Gastroesophageal sphincter (tissue), 3 donors: ENCODE results near the gene SNW1.

Experiments used
- POLR2AphosphoS5 ChIP-seq: sonication (generic); formaldehyde crosslinking; IDR thresholded peaks from one replicate; pipeline ENCODE4 v1.6.1; 2017; ENCODE audit warnings: antibody characterized with exemption
- TF ChIP-seq, protein P1 (sequence below), 4 experiments: fragments of 200-600 bp in 2 of 4; fragments of 450-650 bp in 2 of 4; sonication (generic) in 1 of 4; IDR thresholded peaks; one replicate each; pipeline ENCODE4 v1.5.1; 2017 to 2019; ENCODE audit warnings: antibody characterized with exemption in 4 of 4, mild to moderate bottlenecking in 2 of 4, moderate library complexity in 2 of 4

DNA sequence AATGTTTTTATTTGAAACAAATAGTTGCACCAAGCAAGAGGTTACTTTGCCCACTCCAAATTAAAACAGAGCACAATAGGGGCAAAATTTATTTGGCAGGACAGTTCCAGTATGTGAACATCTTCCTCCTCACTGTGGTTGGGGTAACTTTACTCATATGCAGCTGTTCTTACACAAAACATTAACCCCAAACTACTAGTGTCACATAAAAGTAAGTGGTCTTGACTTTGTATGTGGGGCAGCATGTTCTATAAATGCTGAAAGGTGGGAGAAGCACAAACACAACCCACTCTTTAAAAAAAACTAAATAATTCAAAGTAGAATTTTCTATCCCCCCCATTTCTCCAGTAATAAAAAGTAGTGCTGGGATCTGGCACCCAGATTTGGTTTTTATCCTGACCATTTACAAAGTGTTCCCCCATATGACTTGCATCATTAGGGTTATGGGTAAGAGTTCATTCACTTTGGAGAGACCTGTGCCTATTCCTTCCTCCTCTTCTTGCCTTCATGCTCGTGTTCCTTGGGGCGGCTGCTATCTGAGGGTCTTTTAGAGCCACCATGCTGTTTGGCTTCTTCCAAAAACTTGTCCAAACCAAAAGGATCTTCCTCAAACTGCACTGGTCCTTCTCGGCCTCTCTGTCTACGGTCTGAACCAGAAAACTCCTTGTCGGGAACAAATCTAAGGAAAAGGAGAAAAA is 43.2 kb downstream of the SNW1 start:
- TF ChIP-seq, protein P1, sequence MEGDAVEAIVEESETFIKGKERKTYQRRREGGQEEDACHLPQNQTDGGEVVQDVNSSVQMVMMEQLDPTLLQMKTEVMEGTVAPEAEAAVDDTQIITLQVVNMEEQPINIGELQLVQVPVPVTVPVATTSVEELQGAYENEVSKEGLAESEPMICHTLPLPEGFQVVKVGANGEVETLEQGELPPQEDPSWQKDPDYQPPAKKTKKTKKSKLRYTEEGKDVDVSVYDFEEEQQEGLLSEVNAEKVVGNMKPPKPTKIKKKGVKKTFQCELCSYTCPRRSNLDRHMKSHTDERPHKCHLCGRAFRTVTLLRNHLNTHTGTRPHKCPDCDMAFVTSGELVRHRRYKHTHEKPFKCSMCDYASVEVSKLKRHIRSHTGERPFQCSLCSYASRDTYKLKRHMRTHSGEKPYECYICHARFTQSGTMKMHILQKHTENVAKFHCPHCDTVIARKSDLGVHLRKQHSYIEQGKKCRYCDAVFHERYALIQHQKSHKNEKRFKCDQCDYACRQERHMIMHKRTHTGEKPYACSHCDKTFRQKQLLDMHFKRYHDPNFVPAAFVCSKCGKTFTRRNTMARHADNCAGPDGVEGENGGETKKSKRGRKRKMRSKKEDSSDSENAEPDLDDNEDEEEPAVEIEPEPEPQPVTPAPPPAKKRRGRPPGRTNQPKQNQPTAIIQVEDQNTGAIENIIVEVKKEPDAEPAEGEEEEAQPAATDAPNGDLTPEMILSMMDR (IDR thresholded peaks at IDR 0.05): no peak
- no peak for TF ChIP-seq POLR2AphosphoS5
